Stimulated activated CD8-positive, alpha-beta memory T cell treated with anti-CD3 and anti-CD28 coated beads, Interleukin-2, amount 100 ng/mL, for 1 hour (primary cell): ENCODE results near the gene KDM3A.

Experiments used
- DNase-seq, 2 donors: peaks; one replicate each; pipeline ENCODE4 v3.0.0-alpha.2; 2020; ENCODE audit warnings: low read depth in 2 of 2

The KDM3A gene

GRCh38 chr2:86435531-86435930, 5.6 kb upstream of the KDM3A start:
- no peak for DNase-seq

GRCh38 chr2:86436328-86436727, 4.8 kb upstream of the KDM3A start:
- DNase-seq = no peak

- no peak for DNase-seq
Observed at GRCh38 chr2:86439879-86440630, 1.1 kb upstream of the KDM3A start.

DNA sequence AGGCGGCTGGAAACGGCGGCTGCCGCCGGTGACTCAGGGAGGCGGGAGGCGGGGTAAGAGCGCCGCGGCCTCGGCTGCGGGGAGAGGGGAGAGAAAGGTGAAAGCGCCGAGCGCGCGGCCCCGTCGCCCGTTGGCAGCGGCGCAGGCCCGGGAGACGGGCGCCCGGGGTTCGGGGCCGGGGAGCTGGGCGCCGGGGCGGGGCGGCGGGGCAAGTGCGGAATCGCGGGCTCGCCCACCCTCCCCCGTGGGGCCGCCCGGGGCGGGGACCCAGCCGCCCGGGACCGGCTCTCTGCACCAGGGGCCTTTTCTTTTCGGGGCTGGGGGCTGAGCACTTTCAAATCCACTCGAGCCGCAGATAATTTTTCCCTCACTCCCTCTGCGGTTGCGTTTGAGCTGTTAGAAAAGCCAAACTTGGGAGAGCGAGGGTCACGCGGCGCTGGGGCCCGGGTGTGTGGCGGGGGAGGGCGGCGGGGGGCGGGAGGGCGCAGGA, 266 bp downstream of the KDM3A start:
- no peak for DNase-seq

GRCh38 chr2:86441882-86442641, 891 bp downstream of the KDM3A start:
- DNase-seq = peak; percentile 23 to 38

DNA sequence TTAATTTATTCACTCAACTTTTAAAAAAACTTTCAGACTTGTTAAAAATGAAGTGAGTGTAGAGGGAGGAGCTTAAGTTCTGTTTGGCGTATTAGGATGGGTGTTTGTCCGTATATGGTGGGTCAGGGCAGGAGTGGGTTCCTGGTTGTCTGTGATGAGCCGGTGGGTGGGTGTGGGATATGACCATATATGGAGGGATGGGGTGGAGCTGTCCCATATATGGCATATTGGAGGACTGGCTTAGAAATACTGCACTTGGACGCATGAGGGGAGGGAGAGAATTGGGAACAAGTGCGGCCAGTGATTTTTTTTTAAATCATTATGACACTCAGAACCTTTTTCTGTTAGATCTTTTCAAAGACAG, 1.5 kb downstream of the KDM3A start:
- peak; percentile 24 to 48 for DNase-seq

GRCh38 chr2:86443631-86444350, 2.6 kb downstream of the KDM3A start:
- no peak for DNase-seq

DNA sequence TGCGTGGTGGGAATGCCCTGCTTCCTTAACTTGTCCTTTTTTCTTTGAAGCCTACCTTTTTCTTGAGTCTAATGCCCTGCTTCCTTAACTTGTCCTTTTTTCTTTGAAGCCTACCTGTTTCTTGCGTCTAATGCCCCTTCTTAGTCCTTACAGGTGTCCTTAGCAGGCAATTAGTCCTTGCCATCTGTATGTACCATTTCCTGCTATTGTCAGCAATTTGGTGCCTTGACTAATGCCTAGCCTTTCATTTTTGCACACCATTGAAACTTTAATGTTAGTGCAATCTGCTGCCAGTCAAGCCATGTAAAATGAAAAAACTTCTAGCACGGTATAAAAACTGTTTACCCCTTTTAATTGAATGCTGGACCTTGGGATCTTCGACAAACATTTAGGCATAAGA, 4.3 kb downstream of the KDM3A start:
- no peak for DNase-seq

DNA sequence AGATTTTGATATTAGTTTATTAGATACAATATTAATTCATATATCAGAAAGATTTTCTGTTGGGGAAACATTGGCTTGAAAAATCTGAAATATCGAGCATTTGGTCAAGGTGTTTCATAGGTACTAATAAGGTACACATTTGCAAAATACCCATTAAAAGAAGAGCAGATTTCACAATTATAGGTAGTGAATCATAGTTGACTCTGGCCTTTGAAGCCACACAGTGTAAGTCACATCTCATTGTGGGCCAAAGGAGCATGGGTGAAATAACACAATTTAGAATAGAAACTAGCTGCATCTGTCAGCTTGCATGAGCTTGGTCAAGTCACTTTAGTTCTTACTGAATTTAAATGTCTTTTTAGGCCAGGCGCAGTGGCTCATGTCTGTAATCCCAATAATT, 4.9 kb downstream of the KDM3A start:
- no peak for DNase-seq

GRCh38 chr2:86453836-86454235, 12.7 kb downstream of the KDM3A start:
- no peak for DNase-seq

- no peak for DNase-seq
Observed at GRCh38 chr2:86454238-86454637, 13.1 kb downstream of the KDM3A start.

- DNase-seq = no peak
Observed at GRCh38 chr2:86455181-86455580, 14.0 kb downstream of the KDM3A start.

DNA sequence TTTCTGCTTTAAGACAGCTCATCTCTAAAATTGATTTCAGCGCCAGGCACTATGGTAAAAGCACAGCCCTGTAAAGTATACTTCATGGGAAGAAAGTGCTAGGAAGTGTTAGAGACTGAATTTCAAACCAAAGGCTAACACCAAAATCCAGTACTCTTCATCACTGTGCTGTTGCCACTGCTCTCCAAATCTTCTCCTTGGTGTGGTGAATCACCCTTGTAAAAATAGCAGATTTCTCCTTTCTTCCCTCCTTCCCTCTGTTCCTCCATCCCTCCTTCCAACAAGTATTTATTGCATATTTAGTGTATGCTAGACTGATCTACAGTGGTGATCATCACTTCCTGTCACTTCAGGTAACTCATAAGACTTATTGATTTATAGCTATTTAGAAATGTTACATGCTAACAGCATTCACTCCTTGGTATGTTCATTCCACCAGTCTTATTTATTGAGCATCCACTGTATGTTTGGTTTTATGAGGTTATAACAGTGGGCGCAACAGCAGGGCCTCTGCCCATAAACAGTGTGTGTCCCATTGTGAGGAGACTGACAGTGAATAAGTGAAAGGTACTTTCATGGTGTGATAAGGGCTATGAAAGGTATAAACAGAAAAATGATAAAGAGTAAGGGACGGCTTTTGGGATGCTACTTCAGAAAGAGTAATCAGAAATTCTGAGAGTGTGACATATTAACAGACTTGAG, 20.0 kb downstream of the KDM3A start:
- DNase-seq = no peak

- no peak for DNase-seq
Observed at GRCh38 chr2:86464652-86465051, 23.5 kb downstream of the KDM3A start.

GRCh38 chr2:86466306-86466705, 25.1 kb downstream of the KDM3A start:
- no peak for DNase-seq

GRCh38 chr2:86468162-86469033, 27.2 kb downstream of the KDM3A start:
- DNase-seq = no peak

DNA sequence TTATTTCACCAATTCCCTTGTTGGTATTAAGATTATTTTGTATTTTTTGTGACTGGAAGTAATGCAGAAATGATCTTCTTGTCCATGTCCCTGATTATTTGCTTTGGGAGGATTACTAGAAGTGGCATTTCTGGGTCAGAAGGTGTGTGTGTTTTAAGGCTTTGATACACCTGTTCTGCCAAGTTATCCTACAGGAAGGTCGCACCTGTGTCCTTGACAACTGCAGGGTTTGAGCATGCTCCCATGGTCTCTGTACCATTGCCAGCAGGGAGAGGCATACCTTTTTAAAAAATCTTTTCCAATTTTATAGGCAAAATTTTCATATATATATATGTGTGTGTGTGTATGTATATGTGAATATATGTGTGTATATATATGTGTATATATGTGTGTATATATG, 29.7 kb downstream of the KDM3A start:
- DNase-seq = no peak

DNA sequence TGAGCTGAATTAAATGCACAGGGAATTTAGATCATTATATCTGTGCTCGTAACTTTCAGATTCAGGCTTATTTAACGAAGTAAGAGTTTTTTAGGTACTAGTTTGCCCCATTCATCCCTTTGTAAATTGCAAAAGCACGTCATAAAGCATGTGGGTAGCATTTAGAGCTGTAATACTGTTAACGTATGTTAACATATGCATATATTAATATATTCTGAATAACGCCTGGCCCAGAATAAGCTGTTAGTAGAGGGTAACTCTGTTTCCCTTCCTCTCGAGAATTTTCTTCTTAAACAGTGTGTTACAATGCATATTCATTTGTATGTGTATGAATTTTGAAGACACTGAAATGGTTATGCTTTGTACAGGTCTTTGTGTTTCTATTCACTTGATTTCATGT, 30.5 kb downstream of the KDM3A start:
- DNase-seq = no peak

DNA sequence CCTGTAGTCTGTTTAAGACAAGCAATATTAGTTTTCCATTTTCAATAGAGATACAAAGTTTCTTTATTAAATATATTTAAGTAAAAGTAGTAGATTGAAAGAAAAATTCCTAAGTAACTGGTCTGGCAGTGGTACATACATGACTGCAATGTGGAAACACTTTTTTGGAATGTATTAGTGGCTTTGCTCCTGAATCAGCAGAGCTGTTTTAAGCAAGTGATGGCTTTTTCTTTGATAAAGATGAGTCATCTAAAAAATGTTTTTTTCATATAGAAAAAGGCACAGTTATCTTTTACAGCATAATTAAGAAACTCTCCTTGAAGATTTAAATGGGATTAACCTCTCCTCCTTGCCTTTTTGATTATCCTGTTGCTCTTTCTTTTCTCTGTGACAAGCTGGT, 34.9 kb downstream of the KDM3A start:
- DNase-seq = no peak

DNA sequence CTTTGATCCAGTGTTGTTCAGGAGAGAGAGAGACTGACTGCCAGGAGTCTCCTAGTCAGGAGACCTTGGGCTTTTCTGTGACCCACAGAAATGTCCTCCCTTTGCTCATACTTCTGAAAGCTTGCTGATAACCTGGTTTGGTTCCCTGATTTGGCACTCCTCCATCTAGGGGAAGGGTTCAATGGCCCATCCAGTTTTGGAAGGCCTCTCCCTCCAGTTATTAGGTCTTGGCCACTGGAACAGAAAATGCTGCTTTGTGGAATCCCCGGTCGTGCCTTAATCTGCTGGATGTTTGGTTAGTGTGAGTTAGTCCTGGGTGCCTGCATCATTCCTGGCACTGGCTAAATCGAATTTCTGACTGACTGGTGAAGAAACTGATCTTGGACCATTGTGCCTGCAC, 35.7 kb downstream of the KDM3A start:
- no peak for DNase-seq

DNA sequence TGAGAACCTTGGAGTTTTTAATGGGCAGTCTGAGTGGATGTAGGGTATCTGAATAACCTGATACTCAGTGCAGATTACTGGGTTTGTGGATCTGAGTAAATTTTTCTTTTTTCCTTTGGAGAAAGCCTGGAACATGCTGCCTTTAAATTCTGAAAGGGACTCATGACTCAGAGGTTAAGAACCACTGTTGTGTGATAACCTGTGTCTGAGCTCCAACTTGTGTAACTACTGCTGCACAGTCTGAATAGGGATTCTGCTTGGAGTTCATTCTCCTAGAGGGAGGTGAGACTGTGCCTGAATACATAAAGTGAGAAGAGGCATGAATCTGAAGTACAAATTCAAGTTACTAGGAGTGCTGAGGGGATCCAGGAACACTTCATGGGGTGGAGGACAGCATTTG, 36.2 kb downstream of the KDM3A start:
- no peak for DNase-seq
